HG03045 (cell line): ENCODE data around the gene HUWE1.
"Not testable (repeated sequence)": the region's sequence is repeated elsewhere in the genome, so short reads cannot be mapped to it uniquely, and the experiment has no call there.

ENCODE experiments used
- ATAC-seq: cut with Tn5 transposase; IDR thresholded peaks from one replicate; pipeline ENCODE4 v1.9.1; 2021; ENCODE audit warnings: mild to moderate bottlenecking, moderate library complexity; ENCODE audit not compliant: unreplicated experiment

HUWE1 gene, protein sequence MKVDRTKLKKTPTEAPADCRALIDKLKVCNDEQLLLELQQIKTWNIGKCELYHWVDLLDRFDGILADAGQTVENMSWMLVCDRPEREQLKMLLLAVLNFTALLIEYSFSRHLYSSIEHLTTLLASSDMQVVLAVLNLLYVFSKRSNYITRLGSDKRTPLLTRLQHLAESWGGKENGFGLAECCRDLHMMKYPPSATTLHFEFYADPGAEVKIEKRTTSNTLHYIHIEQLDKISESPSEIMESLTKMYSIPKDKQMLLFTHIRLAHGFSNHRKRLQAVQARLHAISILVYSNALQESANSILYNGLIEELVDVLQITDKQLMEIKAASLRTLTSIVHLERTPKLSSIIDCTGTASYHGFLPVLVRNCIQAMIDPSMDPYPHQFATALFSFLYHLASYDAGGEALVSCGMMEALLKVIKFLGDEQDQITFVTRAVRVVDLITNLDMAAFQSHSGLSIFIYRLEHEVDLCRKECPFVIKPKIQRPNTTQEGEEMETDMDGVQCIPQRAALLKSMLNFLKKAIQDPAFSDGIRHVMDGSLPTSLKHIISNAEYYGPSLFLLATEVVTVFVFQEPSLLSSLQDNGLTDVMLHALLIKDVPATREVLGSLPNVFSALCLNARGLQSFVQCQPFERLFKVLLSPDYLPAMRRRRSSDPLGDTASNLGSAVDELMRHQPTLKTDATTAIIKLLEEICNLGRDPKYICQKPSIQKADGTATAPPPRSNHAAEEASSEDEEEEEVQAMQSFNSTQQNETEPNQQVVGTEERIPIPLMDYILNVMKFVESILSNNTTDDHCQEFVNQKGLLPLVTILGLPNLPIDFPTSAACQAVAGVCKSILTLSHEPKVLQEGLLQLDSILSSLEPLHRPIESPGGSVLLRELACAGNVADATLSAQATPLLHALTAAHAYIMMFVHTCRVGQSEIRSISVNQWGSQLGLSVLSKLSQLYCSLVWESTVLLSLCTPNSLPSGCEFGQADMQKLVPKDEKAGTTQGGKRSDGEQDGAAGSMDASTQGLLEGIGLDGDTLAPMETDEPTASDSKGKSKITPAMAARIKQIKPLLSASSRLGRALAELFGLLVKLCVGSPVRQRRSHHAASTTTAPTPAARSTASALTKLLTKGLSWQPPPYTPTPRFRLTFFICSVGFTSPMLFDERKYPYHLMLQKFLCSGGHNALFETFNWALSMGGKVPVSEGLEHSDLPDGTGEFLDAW (N-terminal part only)

DNA sequence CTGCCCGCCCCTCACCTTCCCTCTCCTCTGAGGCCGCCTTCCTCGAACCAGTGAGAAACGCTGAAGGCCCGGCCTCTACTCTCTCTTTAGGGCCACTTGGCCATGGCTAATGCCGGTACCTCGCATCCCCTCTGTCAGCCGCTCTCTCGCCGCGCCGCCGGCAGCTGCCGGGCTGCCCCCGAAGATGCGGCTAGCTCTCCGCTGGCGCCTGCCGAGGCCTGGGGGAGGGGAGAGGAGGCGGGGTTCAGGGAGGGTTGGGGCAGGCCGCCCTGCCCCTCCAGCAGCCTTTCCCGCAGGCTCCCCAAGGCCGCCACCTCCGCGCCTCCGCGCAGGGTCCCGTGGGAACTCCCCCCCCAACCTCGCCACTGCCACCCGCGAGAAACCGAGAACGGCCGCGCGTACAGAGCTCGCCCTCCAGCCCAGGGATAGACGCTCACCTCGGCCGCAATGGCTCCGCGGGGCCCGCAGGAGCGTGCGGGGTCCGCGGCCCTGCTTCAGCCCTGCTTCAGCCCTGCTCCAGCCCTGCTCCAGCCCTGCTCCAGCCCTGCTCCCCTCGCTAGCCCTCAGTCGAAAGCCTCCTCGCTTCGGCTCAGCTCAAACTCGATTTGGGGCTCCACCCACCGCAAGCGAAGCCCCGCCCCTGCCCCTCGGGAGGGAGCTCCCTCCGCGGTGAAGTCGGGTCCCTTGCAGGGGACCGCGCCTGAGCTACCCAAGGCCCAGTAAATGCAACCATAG, at the start of gene HUWE1:
HUWE1 (minus strand) TSS at position 569 of the 735 bp plus-strand sequence. CDS start 32,612 bp downstream, outside the sequence.
- peak; percentile 51 for ATAC-seq

DNA sequence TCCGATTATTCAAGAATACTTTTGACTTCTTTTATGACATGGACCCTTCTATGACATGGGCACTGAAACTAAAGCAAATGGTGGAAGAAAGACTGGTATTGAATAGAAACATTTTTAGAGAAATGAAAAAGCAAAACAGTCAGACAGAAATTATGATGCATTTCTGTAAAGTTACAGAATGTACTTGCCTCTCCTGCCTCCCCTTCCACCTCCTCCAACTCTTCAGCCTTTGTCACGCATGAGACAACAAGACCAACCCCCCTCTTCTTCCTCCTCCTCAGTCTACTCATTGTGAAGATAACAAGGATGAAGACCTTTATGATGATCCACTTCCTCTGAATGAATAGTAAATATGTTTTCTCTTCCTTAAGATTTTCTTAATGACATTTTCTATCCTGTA, 46.3 kb upstream of the HUWE1 start:
- no peak for ATAC-seq

DNA sequence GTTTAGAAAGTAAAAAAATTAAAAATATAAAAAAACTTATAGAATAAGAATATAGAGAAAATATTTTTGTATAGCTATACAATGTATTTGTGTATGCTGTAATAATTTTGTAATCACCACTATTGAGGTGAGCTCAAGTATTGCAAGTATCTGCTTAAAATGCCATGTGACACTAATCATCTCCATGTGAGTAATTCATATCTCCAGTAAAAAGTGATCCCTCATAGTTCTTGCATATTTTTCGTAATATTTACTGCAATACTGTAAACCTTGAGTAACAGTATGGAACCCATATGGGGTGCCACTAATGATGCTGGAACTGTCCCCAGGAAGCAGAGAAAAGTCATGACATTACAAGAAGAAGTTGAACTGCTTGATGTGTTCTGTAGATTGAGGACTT, 43.2 kb upstream of the HUWE1 start:
- ATAC-seq = no peak

DNA sequence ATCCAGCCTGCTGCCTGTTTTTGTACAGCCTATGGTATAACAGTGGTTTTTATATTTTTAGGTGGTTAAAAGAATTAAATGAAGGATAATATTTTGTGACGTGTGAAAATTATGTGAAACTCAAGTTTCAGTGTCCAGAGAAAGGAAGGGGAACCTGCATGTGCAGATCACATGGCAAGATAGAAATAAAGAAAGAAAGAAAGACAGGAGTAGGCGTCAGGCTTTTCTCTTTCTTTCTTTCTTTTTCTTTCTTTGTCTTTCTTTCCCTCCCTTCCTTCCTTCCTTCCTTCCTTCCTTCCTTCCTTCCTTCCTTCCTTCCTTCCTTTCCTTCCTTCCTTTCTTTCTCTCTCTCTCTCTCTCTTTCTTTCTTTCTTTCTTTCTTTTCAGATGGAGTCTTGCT, 42.0 kb upstream of the HUWE1 start:
- ATAC-seq = no peak

DNA sequence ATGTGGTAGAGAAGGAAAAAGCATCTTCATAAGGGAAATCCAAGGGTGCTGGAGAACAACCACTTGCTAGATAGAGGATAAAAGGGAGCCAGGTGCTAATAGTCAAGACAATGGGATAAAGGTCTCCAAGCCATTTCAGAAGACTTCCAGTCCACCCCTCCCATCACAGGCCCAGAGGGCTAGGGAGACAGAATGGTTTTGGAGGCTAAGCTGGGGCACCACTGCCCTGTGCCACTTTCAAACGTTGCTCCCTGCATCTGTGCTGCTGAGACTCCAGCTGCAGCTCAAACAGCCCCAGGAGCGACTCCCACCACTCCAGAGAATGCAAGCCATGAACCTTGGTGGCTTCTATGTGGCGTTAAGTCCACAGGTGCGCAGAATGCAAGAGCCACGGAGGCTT, 38.4 kb upstream of the HUWE1 start:
- no peak for ATAC-seq

DNA sequence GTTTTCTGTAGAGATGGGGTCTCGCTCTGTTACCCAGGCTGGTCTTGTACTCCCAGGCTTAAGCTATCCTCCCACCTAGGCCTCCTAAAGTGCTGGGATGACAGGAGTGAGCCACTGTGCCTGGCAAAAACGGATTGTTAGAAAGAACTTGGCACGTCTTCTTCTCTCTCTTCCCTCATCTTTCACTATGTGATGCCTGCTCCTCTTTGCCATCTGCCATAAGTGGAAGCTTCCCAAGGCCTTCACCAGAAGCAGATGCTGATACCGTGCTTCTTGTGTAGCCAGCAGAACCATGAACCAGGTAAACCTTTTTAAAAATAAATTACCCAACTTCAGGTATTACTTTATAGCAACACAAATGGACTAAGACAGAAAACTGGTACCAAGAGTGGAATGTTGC, 36.9 kb upstream of the HUWE1 start:
- ATAC-seq = no peak

DNA sequence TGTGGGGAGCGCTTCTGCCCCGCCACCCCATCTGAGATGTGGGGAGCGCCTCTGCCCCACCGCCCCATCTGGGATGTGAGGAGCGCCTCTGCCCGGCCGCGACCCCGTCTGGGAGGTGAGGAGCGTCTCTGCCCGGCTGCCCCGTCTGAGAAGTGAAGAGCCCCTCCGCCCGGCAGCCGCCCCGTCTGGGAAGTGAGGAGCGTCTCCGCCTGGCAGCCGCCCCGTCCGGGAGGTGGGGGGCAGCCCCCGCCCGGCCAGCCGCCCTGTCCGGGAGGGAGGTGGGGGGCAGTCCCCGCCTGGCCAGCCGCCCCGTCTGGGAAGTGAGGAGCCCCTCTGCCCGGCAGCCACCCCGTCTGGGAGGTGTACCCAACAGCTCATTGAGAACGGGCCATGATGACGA, 35.1 kb upstream of the HUWE1 start:
- not testable (repeated sequence) for ATAC-seq

DNA sequence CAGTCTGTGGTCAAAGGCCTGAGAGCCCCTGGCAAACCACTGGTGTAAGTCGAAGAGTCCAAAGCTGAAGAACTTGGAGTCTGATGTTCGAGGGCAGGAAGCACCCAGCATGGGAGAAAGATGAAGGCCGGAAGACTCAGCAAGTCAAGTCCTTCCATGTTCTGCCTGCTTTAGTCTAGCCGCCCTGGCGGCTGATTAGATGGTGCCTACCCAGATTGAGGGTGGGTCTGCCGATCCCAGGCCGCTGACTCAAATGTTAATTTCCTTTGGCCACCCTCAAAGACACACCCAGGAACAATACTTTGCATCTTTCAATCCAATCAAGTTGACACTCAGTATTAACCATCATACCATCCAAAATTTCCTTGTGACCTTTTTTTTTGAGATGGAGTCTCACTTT, 33.1 kb upstream of the HUWE1 start:
- not testable (repeated sequence) for ATAC-seq

DNA sequence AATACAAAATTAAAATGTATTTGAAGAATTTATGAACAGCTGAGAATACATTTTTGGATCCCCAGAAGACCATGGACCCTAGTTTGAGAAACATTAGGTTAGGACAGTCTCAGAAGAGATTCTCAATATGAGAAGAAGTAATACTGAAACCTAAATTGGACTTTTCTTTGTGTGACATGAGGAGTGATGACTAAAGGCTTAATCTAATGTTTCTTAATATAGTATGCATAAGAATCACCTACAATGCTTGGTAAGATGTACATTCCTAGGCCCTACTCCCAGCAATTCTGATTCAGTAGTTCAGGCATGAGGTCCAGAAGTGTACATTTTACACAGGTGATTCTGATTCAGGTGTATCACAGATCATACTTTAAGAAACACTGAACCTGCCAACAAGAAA, 31.6 kb upstream of the HUWE1 start:
- ATAC-seq = no peak

DNA sequence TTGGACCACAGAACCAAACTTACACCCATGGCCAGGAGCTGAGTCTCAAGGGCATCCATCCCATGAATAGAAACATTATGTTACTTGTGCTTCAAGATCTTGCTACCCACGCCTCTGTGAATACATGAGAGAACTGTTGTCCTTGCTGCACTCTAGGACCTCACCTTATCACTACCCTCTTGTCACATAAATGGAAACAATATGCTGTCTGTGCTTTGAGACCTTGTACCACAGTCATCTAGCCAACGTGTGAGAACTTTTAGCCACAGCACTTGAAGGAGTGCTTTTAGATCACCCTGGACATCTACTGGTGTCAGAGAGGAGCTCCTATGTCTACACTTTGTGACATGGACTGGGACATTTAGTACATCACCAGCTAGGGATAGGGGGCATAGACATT, 30.7 kb upstream of the HUWE1 start:
- ATAC-seq = no peak

DNA sequence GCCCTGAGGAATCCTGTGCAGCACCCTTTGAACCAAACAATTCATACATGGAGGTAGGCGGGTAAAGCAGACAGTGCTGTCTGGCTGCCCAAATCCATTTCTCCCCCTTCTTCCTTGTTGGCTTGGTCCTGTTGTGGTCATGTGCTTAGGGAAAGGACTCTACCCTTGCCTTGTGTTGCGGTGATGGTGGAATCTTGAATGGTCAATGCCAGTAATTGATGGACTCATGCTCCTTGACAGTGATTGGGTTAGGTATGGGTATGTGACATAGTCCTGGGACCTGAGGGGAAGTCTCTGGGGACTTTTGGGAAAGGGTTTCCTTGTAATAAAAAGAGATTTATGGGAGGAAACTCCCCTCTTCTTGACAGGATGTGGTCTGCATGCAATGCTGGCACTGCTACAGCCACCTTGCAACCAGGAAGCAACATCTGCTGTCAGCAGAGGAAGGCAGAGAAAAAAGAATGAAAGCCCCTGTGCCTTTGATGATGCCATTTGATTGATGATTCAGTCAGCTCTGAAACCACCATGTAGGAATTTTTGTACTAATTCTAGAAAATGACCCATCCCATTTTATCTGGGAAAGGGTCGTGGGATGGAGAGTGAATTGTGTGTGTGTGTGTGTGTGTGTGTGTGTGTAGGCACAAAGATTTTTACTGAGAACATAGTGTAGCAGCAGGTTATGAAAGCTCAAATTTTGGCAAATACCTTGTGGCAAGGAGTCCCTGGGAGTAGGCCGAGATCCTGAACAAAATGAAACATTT, 30.0 kb upstream of the HUWE1 start:
- ATAC-seq = peak; percentile 37

DNA sequence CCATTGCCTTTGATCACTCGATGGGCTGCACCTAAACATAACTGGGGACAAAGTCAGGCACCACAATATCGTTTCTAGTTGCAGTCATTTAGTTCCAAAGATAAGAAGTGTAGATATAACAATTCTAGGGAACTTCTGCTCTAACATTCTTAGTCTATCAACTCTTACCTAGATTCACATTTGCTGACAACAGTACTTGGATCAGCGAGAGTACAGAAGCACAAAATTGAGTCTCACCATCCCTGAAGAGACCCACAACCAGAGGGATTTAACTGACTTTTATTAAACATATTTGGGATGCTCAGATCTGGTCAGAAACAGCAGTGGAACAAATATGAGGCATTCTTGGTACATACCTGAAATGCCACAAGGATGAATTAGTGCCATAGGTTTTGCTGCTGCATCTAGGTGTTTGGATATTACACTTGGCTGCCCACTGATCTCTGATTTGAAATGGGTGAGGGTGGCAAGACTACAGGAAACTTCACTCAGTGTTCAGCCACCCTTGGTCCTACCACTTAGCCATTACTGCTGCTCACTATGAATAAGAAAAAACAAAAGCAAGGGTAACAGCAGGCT, 28.9 kb upstream of the HUWE1 start:
- no peak for ATAC-seq

DNA sequence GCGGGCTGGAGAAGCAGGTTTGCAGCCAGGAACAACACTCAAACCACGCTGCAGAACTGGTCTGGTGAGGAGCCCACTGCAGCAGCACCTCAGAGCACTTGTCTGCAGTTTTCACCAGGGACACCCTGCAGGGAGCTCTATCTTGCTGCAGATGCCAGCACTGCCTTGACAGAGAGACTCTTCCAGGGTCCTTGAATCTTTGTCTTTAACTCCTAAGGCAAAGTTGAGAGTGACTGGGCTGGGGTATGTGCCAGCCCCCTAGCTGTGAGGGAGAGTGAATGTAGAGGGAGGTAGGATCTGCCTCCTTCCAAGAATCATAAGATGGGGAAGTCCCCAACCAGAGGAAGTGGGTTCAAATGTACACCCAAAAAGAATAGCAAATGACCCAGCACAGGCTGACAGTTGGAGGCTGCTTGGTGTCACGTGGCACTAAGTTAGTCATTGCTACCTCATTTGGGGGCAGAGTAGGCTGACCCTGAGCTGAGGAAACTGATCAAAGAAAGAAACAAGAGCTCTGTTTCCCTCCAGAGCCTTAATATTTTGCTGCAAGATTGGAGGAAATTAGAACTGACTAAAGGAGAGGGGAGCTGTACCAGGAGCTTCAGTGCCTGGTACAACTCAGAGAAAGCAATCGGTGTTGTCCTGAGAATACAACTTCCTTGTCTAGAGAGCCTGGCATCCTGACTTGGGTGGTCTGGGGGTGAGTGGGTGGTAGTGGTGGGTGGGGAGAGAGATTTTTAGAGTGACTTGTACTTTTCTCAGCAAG, 28.2 kb upstream of the HUWE1 start:
- ATAC-seq = peak; percentile 57

DNA sequence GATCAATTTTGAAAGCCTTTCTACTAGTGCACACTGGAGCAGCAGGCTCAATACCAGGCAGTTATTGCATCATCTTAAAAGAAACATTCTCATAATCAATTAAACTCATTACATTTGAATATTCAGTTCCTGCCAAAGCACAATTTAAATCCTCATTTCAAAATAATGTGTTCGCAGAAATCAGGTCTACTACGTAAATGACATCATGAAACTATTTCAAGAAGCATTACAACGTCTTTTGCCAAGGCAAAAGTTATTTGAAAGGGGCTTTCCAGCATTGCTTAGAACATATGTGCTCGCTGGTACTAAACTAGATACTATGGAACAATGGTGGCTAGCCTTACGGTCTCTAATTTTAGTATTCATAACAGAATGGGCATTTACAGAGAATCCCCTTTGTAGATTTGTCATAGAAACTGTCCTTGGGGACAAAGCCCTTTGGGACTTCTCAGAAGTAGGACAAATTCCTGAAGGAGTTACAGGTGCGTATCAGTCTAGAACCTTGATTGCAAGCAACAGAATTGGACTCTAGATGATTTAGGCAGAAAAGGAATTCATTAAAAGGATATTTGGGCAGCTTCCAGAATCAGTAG, 27.6 kb upstream of the HUWE1 start:
- no peak for ATAC-seq

DNA sequence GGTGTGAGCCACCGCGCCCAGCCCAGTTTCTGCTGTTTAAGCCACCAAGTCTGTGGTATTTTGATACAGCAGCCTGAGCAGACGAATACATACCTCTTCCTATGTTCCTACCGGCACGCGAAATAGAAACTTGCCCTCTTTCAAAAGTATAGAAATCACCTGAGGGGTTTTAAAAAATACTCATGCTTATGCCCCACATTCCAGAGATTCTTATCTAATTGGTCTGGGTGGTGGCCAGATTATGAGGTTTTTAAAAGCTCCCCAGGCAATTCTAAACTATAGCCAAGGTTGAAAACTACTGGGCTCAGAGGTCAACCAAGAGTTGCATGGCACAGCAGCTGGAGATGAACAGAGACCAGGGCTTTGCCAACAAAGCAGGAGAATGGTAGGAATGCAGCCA, 24.9 kb upstream of the HUWE1 start:
- no peak for ATAC-seq

DNA sequence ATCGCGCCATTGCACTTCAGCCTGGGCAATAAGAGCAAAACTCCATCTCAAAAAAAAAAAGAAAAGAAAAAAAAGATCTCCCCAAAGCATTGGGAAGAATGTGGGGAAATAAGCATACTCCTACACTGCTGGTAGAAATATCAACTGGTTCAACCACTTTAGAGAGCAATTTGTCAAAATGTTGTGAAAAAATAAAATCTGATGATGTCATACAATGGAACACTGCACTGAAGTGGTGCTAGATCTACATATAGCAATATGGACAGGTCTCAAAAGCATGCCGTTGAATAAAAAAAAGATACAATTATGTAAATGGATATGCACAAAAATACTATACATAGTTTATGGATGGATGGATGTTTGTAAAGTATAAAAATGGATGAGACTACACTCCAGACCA, 18.3 kb upstream of the HUWE1 start:
- ATAC-seq = no peak

DNA sequence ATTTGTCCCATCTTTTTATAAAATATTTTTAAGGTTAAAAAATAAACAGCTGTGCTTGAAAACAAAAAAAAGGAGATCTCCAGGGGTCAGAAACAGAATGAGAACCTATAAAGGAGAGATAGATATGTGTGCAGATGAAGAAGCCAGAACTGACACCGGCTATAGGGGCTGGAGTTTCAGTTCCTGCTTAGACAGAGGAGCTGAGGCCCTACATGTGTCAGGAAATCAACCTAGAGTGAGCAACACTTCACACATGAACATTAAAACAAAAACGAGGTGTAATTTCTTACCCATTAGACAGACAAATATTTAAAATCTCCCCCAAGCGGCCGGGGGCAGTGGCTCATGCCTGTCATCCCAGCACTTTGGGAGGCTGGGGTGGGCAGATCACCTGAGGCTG, 17.8 kb upstream of the HUWE1 start:
- ATAC-seq = no peak

DNA sequence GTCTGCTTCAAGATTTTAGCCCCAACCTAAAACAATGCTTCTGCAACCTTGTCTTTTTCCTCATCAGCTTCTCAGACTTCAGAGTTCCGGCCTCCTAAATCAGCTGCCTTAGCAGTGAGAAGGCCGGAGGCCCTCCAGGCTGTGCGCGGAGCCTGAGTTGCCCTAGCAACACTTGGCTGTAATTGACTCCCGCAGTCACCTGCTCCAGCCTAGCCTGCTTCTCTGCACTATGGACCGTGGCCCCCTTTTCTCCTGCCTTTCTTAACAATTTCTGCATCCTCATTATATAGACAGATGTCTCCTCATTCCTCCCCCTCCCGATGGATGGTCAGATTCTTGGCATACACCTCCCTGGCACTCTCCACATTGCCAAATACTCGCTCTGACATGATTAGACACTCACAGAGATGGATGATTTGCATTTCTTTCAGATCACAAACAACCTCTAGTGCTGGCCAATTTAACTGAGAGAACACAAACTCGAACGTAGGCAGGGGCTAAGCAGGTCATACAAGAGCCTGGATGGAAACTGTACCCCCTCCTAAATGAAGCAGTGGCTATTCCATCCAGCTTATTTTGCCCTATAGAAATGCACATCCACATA, 9.5 kb upstream of the HUWE1 start:
- no peak for ATAC-seq
